IPS DF 4.7 (cell line): ENCODE measurements around the gene MR1.
"Not testable (repeated sequence)": the region's sequence is repeated elsewhere in the genome, so short reads cannot be mapped to it uniquely, and the experiment has no call there.

Experiments used
- DNase-seq: peaks from one replicate; pipeline ENCODE4 v3.0.0-alpha.2; 2013; ENCODE audit warnings: low spot score; ENCODE audit errors: extremely low read depth

The MR1 gene

GRCh38 chr1:181028615-181029014 is 5.2 kb upstream of the MR1 start:
- no peak for DNase-seq

DNA sequence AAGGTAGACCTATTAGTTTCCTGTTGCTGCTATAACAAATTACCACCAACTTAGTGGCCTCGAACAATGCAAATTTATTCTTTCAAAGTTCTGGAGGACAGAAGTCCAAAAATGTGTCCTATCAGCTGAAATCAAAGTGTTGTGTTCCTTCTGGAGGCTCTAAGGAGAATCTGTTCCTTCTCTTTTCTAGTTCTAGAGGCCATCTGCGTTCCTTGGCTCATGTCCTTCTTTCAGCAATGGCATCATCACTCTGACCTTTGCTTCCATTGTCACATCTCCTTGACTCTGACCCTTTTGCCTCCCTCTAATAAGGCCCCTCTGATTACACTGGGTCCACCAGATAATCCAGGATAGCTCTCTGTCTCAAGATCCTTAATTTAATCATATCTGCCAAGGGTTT is 1.2 kb upstream of the MR1 start:
- DNase-seq: no peak

GRCh38 chr1:181033128-181033798 is 520 bp upstream of the MR1 start:
- DNase-seq: no peak

GRCh38 chr1:181035210-181035609 is 1.4 kb downstream of the MR1 start:
- not testable (repeated sequence) for DNase-seq

- DNase-seq: no peak
Observed at GRCh38 chr1:181036107-181036836, 2.5 kb downstream of the MR1 start.

DNA sequence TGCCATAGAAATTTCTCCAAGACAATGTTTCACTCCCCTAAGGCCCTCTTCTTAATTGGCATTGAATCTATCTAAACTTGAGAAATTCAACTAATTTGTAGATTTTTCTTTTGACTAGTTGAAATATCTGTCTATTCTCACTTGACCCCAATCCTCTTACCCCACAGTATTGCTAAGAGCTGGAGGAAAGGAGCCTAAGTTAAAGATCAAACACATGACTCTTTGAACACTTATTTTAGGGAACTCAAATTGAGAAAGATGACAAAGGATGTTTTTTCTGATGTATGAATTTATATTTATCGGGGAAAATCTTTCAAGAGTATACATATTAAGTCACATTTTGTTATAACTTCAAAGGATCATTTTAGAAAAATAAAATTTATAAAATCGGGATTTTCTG is 3.6 kb downstream of the MR1 start:
- DNase-seq: no peak

- DNase-seq: no peak
Observed at GRCh38 chr1:181038399-181038873, 4.7 kb downstream of the MR1 start.

DNA sequence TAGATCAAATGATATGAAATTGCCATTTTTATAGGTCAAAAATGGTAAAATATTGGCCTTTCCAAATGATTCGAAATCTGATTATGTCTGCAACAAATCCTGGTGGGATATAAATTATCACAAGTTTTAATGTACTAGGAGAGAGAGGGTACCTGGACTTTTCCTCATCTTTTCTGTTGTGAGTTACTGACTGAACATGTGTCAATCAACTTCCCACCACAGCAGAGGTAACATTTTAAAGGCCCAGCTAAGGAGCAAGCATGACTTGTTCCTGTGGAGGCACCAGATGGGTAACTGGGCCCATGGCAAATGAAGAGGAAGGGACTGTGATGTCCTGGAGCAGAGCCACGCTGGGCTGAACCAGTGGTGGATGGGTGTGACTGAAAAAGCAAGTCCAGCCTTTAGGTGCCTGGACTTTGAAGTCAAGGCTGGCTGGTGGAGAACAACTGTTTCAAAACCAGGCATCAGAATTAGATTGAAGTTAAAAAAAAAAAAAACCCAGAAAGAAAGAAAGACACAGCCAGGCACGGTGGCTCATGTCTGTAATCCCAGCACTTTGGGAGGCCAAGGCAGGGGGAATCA is 6.6 kb downstream of the MR1 start:
- DNase-seq: no peak

- no peak for DNase-seq
Observed at GRCh38 chr1:181043025-181043888, 9.5 kb downstream of the MR1 start.

DNA sequence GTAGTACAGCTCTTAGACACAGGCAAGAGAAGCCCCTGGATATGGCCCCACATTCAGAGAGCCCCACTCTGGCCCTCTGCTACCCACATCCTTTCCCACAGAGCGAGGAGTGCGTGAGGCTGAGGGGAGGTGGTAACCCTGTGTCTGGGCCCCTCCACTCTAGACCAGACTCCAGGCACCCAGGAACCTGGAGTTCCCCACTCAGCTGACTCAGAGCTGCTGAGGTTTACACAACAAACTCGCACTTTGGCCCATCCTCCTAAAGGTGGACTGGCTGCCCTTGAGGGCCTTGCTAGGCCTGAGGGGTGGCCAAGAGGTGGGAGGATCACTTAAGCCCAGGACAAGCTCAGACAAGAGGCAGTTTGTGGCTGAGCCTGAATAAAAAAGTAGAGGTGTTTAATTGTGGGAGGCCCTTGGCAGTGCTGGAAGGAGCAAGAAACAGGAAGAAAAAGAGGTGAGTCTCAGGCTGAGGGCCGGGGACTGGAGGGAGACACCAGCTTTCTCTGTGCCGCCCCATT is 10.7 kb downstream of the MR1 start:
- no peak for DNase-seq

DNA sequence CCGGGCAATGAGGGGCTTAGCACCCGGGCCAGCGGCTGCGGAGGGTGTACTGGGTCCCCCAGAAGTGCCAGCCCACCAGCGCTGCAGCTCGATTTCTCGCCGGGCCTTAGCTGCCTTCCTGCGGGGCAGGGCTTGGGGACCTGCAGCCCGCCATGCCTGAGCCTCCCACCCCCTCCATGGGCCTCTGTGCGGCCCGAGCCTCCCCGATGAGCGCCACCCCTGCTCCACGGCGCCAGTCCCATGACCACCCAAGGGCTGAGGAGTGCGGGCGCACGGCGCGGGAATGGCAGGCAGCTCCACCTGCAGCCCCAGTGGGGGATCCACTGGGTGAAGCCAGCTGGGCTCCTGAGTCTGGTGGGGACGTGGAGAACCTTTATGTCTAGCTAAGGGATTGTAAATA is 12.2 kb downstream of the MR1 start:
- not testable (repeated sequence) for DNase-seq

DNA sequence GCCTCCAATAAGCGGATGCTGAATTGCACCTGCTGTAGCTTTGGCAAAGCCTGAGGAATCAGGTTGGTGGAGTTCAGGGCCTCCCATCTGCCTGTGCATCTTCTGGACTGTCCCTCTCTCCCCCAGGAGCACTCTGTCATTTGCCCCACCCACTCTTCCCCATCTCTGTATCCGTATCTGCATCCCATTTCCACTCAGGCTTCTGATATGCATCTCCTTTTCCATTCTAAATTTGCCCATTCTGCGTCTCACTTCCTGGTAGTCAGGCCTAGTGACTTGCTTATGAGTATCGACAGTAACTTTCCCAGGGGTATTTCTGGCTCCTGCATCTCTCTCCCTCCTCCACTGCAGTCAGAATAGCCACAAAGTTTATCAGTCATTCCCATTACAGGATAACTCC is 15.6 kb downstream of the MR1 start:
- DNase-seq: no peak

- no peak for DNase-seq
Observed at GRCh38 chr1:181050922-181051321, 17.1 kb downstream of the MR1 start.

DNA sequence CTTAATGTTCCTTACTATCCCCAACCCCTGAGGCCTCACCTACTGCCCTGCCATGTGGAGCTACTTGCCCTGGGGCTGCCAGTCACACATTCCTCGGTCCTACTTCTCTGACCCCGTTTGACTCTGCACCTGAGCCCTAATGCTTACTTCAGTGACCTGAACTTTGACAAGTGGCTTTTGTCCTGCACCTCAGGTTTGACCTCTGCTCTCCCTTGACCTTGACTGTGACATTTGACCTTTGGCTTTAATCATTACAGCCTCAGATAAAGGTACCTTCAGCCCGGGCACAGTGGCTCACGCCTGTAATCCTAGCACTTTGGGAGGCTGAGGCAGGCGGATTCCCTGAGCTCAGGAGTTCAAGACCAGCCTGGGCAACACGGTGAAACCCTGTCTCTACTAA is 22.8 kb downstream of the MR1 start:
- no peak for DNase-seq

DNA sequence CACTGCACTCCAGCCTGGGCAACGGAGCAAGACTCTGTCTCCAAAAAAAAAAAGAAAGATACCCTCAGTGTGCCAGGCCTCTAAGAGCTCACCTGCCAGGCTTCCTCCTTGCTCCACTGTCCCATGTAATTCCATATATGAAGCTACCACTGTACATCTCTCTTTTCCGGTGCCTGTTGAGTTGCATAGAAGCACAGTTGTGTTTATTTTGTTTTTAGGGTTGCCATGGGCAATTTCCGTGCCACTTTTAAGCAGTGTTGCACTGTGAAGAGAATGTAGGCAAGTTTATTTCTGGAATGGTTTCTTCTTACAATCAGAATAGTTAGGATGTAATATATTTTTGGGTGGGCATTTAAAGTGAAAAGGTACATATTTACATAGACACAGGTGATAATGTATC is 23.3 kb downstream of the MR1 start:
- DNase-seq: no peak

DNA sequence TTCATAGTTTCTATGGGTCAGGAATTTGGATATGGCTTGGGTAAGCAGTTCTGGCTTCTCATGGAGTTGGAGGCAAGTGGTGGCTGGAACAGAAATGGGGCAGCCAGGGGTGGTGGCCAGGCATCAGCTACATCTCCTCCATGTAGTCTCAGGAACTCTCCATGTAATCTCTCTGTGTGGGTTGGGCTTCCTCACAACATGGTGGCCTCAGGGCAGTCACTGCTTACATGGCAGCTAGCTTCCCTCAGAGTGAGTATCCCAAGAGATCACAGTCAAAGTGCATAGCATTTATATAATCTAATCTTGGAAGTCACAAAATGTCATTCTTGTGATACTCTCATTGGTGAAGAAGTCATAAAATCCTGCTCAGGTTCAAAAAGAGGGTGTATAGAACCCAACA is 25.7 kb downstream of the MR1 start:
- DNase-seq: no peak

DNA sequence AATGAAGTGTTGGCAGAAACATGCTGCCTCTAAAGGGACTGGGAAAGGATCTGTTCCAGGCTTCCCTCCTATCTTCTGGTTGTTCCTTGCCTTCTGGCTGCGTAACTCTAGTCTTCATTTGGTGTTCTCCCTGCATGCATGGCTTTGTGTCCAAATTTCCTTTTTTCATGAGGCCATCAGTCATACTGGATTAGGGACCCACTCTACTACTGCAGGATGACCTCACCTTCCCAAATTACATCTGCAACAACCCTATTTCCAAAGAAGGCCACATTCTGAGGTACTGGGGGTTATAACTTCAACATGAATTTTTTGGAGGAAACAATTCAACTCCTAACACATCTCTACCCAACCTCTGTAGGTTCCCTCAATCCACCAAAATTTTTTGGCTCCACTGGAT is 26.3 kb downstream of the MR1 start:
- DNase-seq: no peak

- not testable (repeated sequence) for DNase-seq
Observed at GRCh38 chr1:181060947-181061346, 27.2 kb downstream of the MR1 start.

DNA sequence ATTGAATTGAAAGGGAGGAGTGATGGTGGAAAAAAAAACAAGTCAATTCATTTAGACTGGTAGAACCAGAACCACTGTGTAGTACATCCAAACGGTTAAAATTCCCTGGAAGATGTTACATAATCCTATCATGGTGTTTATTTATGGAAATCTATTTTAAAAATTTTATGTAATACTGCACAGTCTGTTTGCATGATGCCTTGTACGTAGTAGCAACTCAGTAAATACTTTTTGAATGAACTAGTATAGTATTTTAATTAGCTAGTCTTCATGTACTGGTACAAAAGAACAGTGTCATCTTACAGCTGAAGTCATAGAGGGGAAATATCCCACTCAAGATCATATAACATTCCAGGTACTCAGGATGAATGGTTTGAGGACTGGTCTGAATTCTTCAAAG is 27.7 kb downstream of the MR1 start:
- no peak for DNase-seq

- no peak for DNase-seq
Observed at GRCh38 chr1:181061891-181062835, 28.4 kb downstream of the MR1 start.
